Measurements from ENCODE around the gene AP3B1. TPM values are rescaled to one million over a fixed set of nuclear protein-coding genes. Genes with fewer than 3 reads are reported as not detected.

The AP3B1 gene
- total and polyA plus RNA-seq, 2 experiments from 2014 or later: 32.1 to 46.3 TPM

- no peak overlapping the region for H3K4me3 Mint-ChIP-seq
- no peaks in the 10 kb centered on the region; the same call in 1 of the 2 replicates for H3K4me1 ChIP-seq (ENCODE audit: insufficient read depth)
- H3K4me3 ChIP-seq: no peak overlapping the region
- no peaks in the 10 kb centered on the region; the same call in 1 of the 3 replicates for H3K4me1 Mint-ChIP-seq
- no peaks in the 10 kb centered on the region for H3K9me2 ChIP-seq (ENCODE audit: insufficient read depth)
- no peaks in the 10 kb centered on the region for H3K27me3 ChIP-seq (ENCODE audit: insufficient read depth)
- H3K27ac ChIP-seq (ENCODE audit: low read depth): no peak overlapping the region
- TF ChIP-seq, protein P1, sequence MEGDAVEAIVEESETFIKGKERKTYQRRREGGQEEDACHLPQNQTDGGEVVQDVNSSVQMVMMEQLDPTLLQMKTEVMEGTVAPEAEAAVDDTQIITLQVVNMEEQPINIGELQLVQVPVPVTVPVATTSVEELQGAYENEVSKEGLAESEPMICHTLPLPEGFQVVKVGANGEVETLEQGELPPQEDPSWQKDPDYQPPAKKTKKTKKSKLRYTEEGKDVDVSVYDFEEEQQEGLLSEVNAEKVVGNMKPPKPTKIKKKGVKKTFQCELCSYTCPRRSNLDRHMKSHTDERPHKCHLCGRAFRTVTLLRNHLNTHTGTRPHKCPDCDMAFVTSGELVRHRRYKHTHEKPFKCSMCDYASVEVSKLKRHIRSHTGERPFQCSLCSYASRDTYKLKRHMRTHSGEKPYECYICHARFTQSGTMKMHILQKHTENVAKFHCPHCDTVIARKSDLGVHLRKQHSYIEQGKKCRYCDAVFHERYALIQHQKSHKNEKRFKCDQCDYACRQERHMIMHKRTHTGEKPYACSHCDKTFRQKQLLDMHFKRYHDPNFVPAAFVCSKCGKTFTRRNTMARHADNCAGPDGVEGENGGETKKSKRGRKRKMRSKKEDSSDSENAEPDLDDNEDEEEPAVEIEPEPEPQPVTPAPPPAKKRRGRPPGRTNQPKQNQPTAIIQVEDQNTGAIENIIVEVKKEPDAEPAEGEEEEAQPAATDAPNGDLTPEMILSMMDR (conservative IDR thresholded peaks at IDR 0.05; ENCODE audit: low read depth in 2 of 2): no peak
- no peak for TF ChIP-seq ZNF331 (CRISPR knock-in tag; IDR thresholded peaks at IDR 0.05; ENCODE audit: low read depth)
- TF ChIP-seq, protein P2, sequence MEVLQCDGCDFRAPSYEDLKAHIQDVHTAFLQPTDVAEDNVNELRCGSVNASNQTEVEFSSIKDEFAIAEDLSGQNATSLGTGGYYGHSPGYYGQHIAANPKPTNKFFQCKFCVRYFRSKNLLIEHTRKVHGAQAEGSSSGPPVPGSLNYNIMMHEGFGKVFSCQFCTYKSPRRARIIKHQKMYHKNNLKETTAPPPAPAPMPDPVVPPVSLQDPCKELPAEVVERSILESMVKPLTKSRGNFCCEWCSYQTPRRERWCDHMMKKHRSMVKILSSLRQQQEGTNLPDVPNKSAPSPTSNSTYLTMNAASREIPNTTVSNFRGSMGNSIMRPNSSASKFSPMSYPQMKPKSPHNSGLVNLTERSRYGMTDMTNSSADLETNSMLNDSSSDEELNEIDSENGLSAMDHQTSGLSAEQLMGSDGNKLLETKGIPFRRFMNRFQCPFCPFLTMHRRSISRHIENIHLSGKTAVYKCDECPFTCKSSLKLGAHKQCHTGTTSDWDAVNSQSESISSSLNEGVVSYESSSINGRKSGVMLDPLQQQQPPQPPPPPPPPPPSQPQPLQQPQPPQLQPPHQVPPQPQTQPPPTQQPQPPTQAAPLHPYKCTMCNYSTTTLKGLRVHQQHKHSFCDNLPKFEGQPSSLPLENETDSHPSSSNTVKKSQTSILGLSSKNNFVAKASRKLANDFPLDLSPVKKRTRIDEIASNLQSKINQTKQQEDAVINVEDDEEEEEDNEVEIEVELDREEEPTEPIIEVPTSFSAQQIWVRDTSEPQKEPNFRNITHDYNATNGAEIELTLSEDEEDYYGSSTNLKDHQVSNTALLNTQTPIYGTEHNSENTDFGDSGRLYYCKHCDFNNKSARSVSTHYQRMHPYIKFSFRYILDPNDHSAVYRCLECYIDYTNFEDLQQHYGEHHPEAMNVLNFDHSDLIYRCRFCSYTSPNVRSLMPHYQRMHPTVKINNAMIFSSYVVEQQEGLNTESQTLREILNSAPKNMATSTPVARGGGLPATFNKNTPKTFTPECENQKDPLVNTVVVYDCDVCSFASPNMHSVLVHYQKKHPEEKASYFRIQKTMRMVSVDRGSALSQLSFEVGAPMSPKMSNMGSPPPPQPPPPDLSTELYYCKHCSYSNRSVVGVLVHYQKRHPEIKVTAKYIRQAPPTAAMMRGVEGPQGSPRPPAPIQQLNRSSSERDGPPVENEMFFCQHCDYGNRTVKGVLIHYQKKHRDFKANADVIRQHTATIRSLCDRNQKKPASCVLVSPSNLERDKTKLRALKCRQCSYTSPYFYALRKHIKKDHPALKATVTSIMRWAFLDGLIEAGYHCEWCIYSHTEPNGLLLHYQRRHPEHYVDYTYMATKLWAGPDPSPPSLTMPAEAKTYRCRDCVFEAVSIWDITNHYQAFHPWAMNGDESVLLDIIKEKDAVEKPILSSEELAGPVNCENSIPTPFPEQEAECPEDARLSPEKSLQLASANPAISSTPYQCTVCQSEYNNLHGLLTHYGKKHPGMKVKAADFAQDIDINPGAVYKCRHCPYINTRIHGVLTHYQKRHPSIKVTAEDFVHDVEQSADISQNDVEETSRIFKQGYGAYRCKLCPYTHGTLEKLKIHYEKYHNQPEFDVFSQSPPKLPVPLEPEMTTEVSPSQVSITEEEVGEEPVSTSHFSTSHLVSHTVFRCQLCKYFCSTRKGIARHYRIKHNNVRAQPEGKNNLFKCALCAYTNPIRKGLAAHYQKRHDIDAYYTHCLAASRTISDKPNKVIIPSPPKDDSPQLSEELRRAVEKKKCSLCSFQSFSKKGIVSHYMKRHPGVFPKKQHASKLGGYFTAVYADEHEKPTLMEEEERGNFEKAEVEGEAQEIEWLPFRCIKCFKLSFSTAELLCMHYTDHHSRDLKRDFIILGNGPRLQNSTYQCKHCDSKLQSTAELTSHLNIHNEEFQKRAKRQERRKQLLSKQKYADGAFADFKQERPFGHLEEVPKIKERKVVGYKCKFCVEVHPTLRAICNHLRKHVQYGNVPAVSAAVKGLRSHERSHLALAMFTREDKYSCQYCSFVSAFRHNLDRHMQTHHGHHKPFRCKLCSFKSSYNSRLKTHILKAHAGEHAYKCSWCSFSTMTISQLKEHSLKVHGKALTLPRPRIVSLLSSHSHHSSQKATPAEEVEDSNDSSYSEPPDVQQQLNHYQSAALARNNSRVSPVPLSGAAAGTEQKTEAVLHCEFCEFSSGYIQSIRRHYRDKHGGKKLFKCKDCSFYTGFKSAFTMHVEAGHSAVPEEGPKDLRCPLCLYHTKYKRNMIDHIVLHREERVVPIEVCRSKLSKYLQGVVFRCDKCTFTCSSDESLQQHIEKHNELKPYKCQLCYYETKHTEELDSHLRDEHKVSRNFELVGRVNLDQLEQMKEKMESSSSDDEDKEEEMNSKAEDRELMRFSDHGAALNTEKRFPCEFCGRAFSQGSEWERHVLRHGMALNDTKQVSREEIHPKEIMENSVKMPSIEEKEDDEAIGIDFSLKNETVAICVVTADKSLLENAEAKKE (CRISPR knock-in tag; IDR thresholded peaks at IDR 0.05): no peak
- TF ChIP-seq STAT1 (IDR thresholded peaks at IDR 0.05; ENCODE audit: unreplicated experiment): no peak
- no peak for TF ChIP-seq EZH2 (IDR thresholded peaks at IDR 0.05; ENCODE audit: low read depth, unreplicated experiment)
- no peak for TF ChIP-seq NANOG (IDR thresholded peaks at IDR 0.05; ENCODE audit: borderline replicate concordance)
- TF ChIP-seq EZH2phosphoT487 (IDR thresholded peaks at IDR 0.05; ENCODE audit: unreplicated experiment): no peak
- TF ChIP-seq JUNB (IDR thresholded peaks at IDR 0.05; ENCODE audit: unreplicated experiment): no peak
- TF ChIP-seq POLR2AphosphoS5 (IDR thresholded peaks at IDR 0.05; ENCODE audit: low read depth): no peak
- no peak for TF ChIP-seq ETS1 (IDR thresholded peaks at IDR 0.05)
- no peak for TF ChIP-seq CREB1 (CRISPR knock-in tag; IDR thresholded peaks at IDR 0.05; ENCODE audit: low read depth)
- H3K79me2 ChIP-seq (replicated peaks; ENCODE audit: insufficient read depth): no peaks in the 10 kb centered on the region
- no peak overlapping the region for H3K27ac Mint-ChIP-seq
- H2AFZ ChIP-seq: no peak overlapping the region
- H3K36me3 ChIP-seq (ENCODE audit: insufficient read depth): peaks cover 8% of the 10 kb centered on the region
- ATAC-seq (no peak), DNase-seq (ENCODE audit: low spot score) (no peak)
- H3K27me3 Mint-ChIP-seq (ENCODE audit: insufficient read depth, low read depth, poor library complexity): peaks cover 11% of the 10 kb centered on the region
- no peaks in the 10 kb centered on the region for H4K20me1 ChIP-seq (replicated peaks; ENCODE audit: insufficient read depth)
- H3K9me3 Mint-ChIP-seq: peaks cover 35% of the 10 kb centered on the region
- no peak overlapping the region for H3K4me2 ChIP-seq
- no peaks in the 10 kb centered on the region for H3F3A ChIP-seq (replicated peaks; ENCODE audit: low read depth)
- H3K36me3 Mint-ChIP-seq (ENCODE audit: low read depth): peaks cover 48% of the 10 kb centered on the region
Measured at GRCh38 chr5:78116167-78116566, 178.3 kb downstream of the AP3B1 start.

All from GM23338 (cell line).